Duodenal mucosa (tissue), 2 donors: ENCODE results near the gene NAALADL2.

Experiments
- H3K27ac ChIP-seq: one replicate; pipeline ENCODE4 v1.7.0; 2013; ENCODE audit warnings: low read depth, low read length
- H3K27me3 ChIP-seq, 2 donors: one replicate each; pipeline ENCODE4 v1.7.0; 2013; ENCODE audit warnings: low read length in 2 of 2, control low read depth in 1 of 2; ENCODE audit not compliant: insufficient read depth in 2 of 2, control insufficient read depth in 1 of 2
- H3K36me3 ChIP-seq, 2 donors: one replicate each; pipeline ENCODE4 v1.7.0; 2013; ENCODE audit warnings: low read length in 2 of 2, control low read depth in 1 of 2; ENCODE audit not compliant: insufficient read depth in 2 of 2, control insufficient read depth in 1 of 2
- H3K4me1 ChIP-seq, 2 donors: one replicate each; pipeline ENCODE4 v1.7.0; 2013; ENCODE audit warnings: low read length in 2 of 2, control low read depth in 1 of 2; ENCODE audit not compliant: insufficient read depth in 2 of 2, control insufficient read depth in 1 of 2
- H3K4me3 ChIP-seq, 2 donors: one replicate each; pipeline ENCODE4 v1.7.0; 2013; ENCODE audit warnings: low read length in 2 of 2, low read depth in 1 of 2
- H3K9ac ChIP-seq, 2 donors: one replicate each; pipeline ENCODE4 v1.7.0; 2013; ENCODE audit warnings: low read length in 2 of 2, low read depth in 1 of 2
- H3K9me3 ChIP-seq, 2 donors: one replicate each; pipeline ENCODE4 v1.7.0; 2013; ENCODE audit warnings: low read length in 2 of 2, control low read depth in 1 of 2; ENCODE audit not compliant: control insufficient read depth in 1 of 2

Gene NAALADL2

DNA sequence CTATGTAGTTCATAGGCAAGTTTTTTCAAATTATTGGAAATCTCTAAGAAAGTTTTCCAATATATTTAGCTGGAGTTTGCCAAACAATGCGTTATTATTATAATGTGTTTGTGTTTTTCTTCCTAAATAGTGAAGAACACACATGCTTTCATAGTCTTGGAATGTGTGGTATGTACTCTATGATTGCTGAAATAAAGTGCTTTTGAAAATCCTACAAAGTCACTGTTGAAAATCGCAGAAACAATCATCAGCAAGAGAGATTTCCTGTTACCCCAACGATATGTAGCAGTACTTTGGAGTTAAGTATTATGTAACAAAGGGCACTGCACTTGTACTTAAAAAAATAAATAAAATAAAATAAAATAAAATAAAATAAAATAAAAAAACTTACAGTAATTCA lies 796.2 kb downstream of the NAALADL2 start:
- Histone ChIP-seq H3K9ac (no peak overlapping the region), H3K27ac (no peak overlapping the region), H3K27me3 (no peaks in the 10 kb centered on the region), H3K4me1 (no peaks in the 10 kb centered on the region), H3K4me3 (no peak overlapping the region), H3K36me3 (no peaks in the 10 kb centered on the region), H3K9me3 (no peaks in the 10 kb centered on the region)

DNA sequence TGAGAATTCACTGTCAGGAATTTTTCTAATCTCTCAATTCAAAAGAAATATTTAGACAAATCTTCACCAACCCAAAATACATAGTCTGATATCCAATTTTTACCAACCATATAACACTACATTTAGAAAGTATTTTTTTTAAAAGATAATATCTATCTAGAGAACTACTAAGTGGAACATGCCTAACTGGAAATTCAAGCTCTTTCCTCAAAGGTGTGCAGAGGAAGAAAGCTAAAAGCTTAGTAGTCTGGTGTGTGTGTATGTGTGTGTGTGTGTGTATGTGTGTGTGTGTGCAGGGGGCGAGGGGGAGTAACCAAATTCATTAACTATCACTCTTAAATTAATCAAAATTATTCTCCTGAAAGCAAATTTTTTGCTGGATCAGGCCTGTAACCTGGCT lies 797.3 kb downstream of the NAALADL2 start:
- no peaks in the 10 kb centered on the region for H3K9me3 ChIP-seq
- H3K27me3 ChIP-seq, result no peaks in the 10 kb centered on the region
- H3K4me1 ChIP-seq, result no peaks in the 10 kb centered on the region
- H3K4me3 ChIP-seq, result no peak overlapping the region
- H3K9ac ChIP-seq, result no peak overlapping the region
- H3K36me3 ChIP-seq, result no peaks in the 10 kb centered on the region
- no peak overlapping the region for H3K27ac ChIP-seq

DNA sequence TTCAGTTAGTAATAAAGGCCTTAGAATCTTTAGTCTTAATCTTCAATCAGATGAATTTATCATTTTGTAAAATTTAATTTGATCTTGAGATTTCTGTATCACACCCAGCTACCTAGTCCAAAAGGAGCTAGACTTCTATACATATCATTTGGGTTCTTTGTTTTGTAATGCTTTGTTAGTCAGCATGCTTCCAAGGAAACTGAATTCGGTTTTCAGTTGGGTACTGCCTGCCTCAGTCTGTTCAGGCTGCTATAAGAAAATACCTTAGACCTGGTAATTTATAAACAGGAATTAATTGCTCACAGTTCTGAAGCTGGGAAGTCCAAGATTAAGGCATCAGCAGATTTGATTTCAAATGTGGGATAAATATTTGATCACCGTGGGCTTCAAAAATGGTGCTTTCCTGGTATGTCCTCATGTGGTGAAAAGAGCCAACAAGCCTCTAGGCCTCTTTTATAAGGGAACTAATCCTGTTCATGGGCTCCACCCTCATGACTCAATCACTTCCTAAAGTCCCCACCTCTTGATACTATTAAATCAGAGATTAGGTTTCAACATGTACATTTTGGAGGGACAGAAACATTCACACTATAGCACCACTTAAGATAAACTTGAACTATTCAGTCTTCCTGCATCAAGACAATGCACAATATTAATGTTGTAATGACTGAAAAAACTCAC lies 800.7 kb downstream of the NAALADL2 start:
- Histone ChIP-seq H3K4me3 (no peak overlapping the region), H3K4me1 (no peaks in the 10 kb centered on the region), H3K9me3 (no peaks in the 10 kb centered on the region), H3K27ac (no peak overlapping the region), H3K27me3 (no peaks in the 10 kb centered on the region), H3K9ac (no peak overlapping the region), H3K36me3 (no peaks in the 10 kb centered on the region)

DNA sequence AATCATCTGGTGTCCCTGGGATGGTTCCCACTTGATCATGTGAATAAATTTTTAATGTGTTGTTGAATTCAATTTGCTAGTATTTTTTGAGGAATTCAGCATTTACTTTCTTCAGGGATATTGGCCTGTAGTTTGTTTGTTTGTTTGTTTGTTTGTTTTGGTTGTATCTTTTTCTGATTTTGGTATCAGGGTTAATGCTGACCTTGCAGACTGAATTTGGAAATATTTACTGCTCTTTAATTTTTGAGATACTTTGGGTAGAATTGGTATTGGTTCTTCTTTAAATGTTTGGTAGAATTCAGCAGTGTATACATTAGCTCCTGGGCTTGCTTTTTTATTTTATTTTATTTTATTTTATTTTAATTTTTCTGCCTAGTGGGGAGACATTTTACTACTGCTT lies 803.7 kb downstream of the NAALADL2 start:
- H3K9ac ChIP-seq, result no peak overlapping the region
- no peaks in the 10 kb centered on the region for H3K4me1 ChIP-seq
- H3K27me3 ChIP-seq, result no peaks in the 10 kb centered on the region
- no peak overlapping the region for H3K27ac ChIP-seq
- H3K9me3 ChIP-seq, result no peaks in the 10 kb centered on the region
- no peak overlapping the region for H3K4me3 ChIP-seq
- H3K36me3 ChIP-seq, result no peaks in the 10 kb centered on the region

DNA sequence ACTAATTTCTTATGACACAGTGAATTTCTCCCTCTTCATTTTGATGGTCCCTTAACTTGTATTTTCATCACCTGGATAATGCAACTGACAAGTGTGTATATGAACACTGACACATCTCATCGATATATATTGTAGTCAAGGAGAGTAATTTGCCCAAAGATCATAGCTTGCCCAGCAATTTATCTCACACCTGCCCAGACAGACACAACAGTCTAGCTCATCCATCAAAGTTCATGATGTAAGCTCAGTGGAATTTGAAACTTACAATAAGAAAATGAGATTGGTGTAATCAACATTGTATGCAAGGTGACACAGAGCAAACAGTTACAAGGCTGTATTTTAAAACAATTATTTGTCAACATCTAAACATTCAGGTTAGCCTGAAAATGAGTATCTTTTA lies 805.8 kb downstream of the NAALADL2 start:
- no peak overlapping the region for H3K4me3 ChIP-seq

DNA sequence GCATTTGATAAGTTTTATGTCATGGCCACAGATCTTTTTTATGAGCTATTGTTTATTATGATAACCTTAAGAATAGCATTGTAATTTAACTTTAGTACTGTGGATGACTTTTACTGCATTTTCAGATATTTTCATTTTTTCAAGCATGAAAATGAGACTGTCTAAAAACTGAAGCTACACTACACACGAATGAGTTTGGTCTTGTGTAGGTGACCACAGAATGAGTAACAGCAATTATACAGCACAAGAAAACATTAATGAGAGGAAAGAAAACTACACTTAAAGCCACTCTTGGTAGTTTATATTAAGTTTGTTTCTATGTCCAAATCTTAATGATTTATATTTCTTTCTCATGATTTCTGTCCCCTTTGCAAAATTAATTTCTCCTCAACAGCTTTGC lies 809.2 kb downstream of the NAALADL2 start:
- H3K9ac ChIP-seq, result no peak overlapping the region
- no peaks in the 10 kb centered on the region for H3K9me3 ChIP-seq
- no peaks in the 10 kb centered on the region for H3K27me3 ChIP-seq
- no peaks in the 10 kb centered on the region for H3K36me3 ChIP-seq
- no peak overlapping the region for H3K27ac ChIP-seq
- H3K4me1 ChIP-seq, result no peaks in the 10 kb centered on the region
- H3K4me3 ChIP-seq, result no peak overlapping the region

More for the DNA sequence above, 805.8 kb downstream of the NAALADL2 start:
- H3K4me1 ChIP-seq, result no peaks in the 10 kb centered on the region
- no peaks in the 10 kb centered on the region for H3K27me3 ChIP-seq
- H3K9me3 ChIP-seq, result no peaks in the 10 kb centered on the region
- H3K9ac ChIP-seq, result no peak overlapping the region
- H3K27ac ChIP-seq, result no peak overlapping the region
- no peaks in the 10 kb centered on the region for H3K36me3 ChIP-seq

DNA sequence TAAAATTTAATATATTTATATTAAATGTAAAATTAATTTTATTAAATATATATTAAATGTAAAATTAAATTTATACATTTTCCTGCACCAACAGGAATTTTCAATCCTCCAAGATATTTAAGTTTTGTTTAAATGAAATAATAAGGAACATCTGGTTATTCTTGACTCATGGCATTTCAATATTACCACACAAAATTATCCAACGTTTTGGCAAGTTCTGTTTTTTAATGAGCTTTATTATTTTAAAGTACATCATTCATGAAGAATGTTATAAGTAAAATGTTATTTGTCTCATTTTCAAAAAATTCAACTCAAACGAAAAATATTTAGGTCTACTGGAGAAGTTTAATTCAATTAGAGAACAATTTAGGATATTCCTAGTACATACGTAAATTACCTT lies 811.4 kb downstream of the NAALADL2 start:
- Histone ChIP-seq H3K9me3 (no peaks in the 10 kb centered on the region), H3K27ac (no peak overlapping the region), H3K4me3 (no peak overlapping the region), H3K27me3 (no peaks in the 10 kb centered on the region), H3K4me1 (no peaks in the 10 kb centered on the region), H3K36me3 (no peaks in the 10 kb centered on the region), H3K9ac (no peak overlapping the region)

DNA sequence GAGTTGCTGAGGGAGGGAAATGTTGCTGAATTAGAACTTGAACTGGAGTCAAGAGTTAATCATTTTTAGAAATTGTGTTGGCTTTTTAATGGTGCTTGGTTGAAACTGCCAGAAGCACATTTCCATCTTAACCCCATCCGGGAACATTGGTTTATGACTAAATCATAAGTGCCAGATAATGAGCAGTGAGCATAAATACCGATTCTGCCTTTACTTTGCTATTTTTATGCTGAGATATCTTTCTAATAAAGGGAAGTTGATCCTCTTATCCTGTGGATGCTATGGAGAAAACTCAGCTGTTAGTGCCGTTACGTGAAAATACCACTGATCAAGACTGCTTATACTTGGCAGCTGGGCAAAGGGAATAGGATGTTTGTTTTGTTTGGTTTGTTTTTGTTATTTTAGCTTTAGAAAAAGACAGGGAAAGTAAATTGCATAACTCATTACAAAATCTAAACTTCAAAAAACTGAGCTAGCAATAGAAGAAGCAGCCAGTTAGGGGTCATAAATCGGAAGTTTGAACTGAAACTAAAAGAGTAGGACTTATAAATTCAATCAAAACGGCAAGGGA lies 813.1 kb downstream of the NAALADL2 start:
- Histone ChIP-seq H3K27ac (no peak overlapping the region), H3K9ac (no peak overlapping the region), H3K27me3 (no peaks in the 10 kb centered on the region), H3K4me1 (no peaks in the 10 kb centered on the region), H3K36me3 (no peaks in the 10 kb centered on the region), H3K9me3 (no peaks in the 10 kb centered on the region), H3K4me3 (no peak overlapping the region)

DNA sequence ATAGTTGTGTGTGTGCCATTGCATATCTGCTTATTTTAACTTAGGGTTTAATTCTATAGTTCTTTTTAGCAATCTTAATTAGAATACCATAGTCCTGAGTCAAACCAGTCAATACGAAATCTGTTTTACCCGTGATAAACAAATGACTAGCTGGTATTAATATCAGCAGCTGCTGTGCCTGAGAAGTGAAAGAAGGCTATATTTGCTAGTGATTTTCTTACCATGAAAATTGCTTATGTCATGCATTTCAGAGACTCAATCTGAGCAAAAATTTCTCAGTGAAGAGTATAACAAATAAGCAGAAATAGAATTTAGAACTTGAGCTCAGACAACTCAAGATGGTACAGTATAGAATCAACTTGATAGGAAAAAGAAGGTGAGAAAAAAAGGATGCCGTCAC lies 820.4 kb downstream of the NAALADL2 start:
- Histone ChIP-seq H3K27me3 (no peaks in the 10 kb centered on the region), H3K9me3 (no peaks in the 10 kb centered on the region), H3K4me1 (no peaks in the 10 kb centered on the region), H3K9ac (no peak overlapping the region), H3K36me3 (no peaks in the 10 kb centered on the region), H3K4me3 (no peak overlapping the region), H3K27ac (no peak overlapping the region)

DNA sequence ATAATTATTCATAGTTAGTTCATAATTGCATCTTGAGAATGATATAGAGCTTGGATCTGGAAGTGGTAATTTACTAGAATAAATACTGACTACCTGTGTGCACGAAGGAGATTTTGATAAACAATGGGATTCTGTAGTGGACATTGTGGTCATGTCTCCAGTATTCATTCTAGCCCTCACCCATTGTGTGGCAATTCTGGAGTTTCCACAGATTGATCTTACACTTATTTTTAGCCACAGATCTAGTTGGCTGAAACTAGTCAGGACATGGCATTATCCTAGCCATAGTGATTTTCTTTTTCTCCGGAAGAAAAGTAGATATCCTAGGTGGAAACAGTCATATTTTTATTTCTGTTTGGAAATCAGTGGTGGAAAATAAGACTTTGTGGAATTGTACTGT lies 833.1 kb downstream of the NAALADL2 start:
- no peak overlapping the region for H3K27ac ChIP-seq
- no peaks in the 10 kb centered on the region for H3K4me1 ChIP-seq
- H3K9ac ChIP-seq, result no peak overlapping the region
- no peaks in the 10 kb centered on the region for H3K36me3 ChIP-seq
- H3K4me3 ChIP-seq, result no peak overlapping the region
- no peaks in the 10 kb centered on the region for H3K27me3 ChIP-seq
- no peaks in the 10 kb centered on the region for H3K9me3 ChIP-seq
